Keratinocyte (primary cell): ENCODE data around the gene GAL3ST2. TPM values are rescaled to one million over a fixed set of nuclear protein-coding genes. Genes with fewer than 3 reads are reported as not detected.

ENCODE experiments used
- DNase-seq: peaks from one replicate; pipeline ENCODE4 v3.0.0-alpha.2; 2011; ENCODE audit warnings: low read depth, missing footprints, low spot score
- FAIRE-seq: peaks from 2 replicates; lab custom pipeline; 2011; peaks lifted over from hg19 to GRCh38; lab: Jason Lieb, UNC
- H2AFZ ChIP-seq: 2 replicates; pipeline ENCODE4 v1.6.0; 2012; ENCODE audit warnings: low read length, control low read depth, inconsistent platforms; ENCODE audit not compliant: control insufficient read depth
- H3K27ac ChIP-seq: 2 replicates; pipeline ENCODE4 v1.5.1; 2011; ENCODE audit warnings: low read length; ENCODE audit not compliant: control insufficient read depth, insufficient read depth
- H3K27me3 ChIP-seq: 3 replicates; pipeline ENCODE4 v1.6.0; 2011; ENCODE audit warnings: low read length; ENCODE audit not compliant: control insufficient read depth, insufficient read depth; ENCODE audit errors: extremely low read depth
- H3K36me3 ChIP-seq, 2 experiments: 2 replicates in 1 of 2; 3 replicates in 1 of 2; pipeline ENCODE4 v1.5.1; 2011; ENCODE audit warnings: low read length in 2 of 2, mild to moderate bottlenecking in 1 of 2; ENCODE audit not compliant: control insufficient read depth in 2 of 2, insufficient read depth in 2 of 2; ENCODE audit errors: extremely low read depth in 1 of 2
- H3K4me1 ChIP-seq: 3 replicates; pipeline ENCODE4 v1.5.1; 2011; ENCODE audit warnings: low read length; ENCODE audit not compliant: control insufficient read depth, insufficient read depth; ENCODE audit errors: extremely low read depth
- H3K4me2 ChIP-seq: 3 replicates; pipeline ENCODE4 v1.6.0; 2011; ENCODE audit warnings: low read depth, low read length; ENCODE audit not compliant: control insufficient read depth, insufficient read depth; ENCODE audit errors: extremely low read depth
- H3K4me3 ChIP-seq, 3 experiments: fragments of 200-600 bp in 1 of 3; sonication (generic) in 1 of 3; 2 replicates in 2 of 3; 3 replicates in 1 of 3; pipeline ENCODE4 v1.5.1; 2011 to 2016; ENCODE audit warnings: low read length in 3 of 3, mild to moderate bottlenecking in 3 of 3, control low read depth in 2 of 3, inconsistent platforms in 1 of 3, low read depth in 1 of 3, mixed read lengths in 1 of 3, mixed run types in 1 of 3, moderate library complexity in 1 of 3; ENCODE audit not compliant: control insufficient read depth in 2 of 3, insufficient read depth in 2 of 3; ENCODE audit errors: extremely low read depth in 1 of 3
- H3K79me2 ChIP-seq: 2 replicates; pipeline ENCODE4 v1.6.0; 2012; ENCODE audit warnings: low read length; ENCODE audit not compliant: control insufficient read depth, insufficient read depth
- H3K9ac ChIP-seq: 3 replicates; pipeline ENCODE4 v1.6.0; 2011; ENCODE audit warnings: low read length; ENCODE audit not compliant: control insufficient read depth, insufficient read depth; ENCODE audit errors: extremely low read depth
- H3K9me1 ChIP-seq: 3 replicates; pipeline ENCODE4 v1.6.0; 2011; ENCODE audit warnings: low read length; ENCODE audit not compliant: control insufficient read depth, insufficient read depth; ENCODE audit errors: extremely low read depth
- H3K9me3 ChIP-seq: 2 replicates; pipeline ENCODE4 v1.5.1; 2012; ENCODE audit warnings: low read depth, low read length; ENCODE audit not compliant: control insufficient read depth
- H4K20me1 ChIP-seq: 3 replicates; pipeline ENCODE4 v1.6.0; 2011; ENCODE audit warnings: low read length; ENCODE audit not compliant: control insufficient read depth, insufficient read depth; ENCODE audit errors: extremely low read depth
- CTCF ChIP-seq, 3 experiments: IDR thresholded peaks in 1 of 3; conservative IDR thresholded peaks in 1 of 3; optimal IDR thresholded peaks in 1 of 3; 2 replicates in 2 of 3; 3 replicates in 1 of 3; pipeline versions ENCODE3 to v1.5.1; 2011; ENCODE audit warnings: low read length in 3 of 3, mild to moderate bottlenecking in 3 of 3, moderate library complexity in 2 of 3, control low read depth in 1 of 3, inconsistent platforms in 1 of 3; ENCODE audit not compliant: insufficient read depth in 2 of 3; ENCODE audit errors: extremely low read depth in 1 of 3
- EZH2 ChIP-seq: IDR thresholded peaks from one replicate; pipeline ENCODE4 v1.6.1; 2012; ENCODE audit warnings: inconsistent platforms, mild to moderate bottlenecking, low read length, moderate library complexity
- dilution Hi-C: fragments of 300-500 bp; cut with MboI; formaldehyde crosslinking; loops from one replicate; pipeline ENCODE4 v1.7.0; 2020; ENCODE audit warnings: low sequenced_read_pairs; ENCODE audit not compliant: extremely low pct_ligation_motif_present
- polyA plus RNA-seq, 5 experiments: library from polyadenylated mRNA; depleted of rRNA in 3 of 5; stranded (reverse) in 3 of 5; stranded (forward) in 1 of 5; unstranded in 1 of 5; fragments of >200 nt; gene quantifications; 1 replicate in 1 of 5; 2 replicates in 3 of 5; 3 replicates in 1 of 5; pipeline versions ENCODE4 v1.2.1 to v1.2.3, GENCODE V29; 2011 to 2012; ENCODE audit warnings: missing spikeins in 2 of 5, low read depth in 1 of 5, low replicate concordance in 1 of 5

GAL3ST2 gene
- polyA plus RNA-seq, 1 donor (not counting 4 experiments of a cell fraction or from before 2014, with no cell fraction given), result not detected

- Histone ChIP-seq H2AFZ (no peak overlapping the region), H3K4me2 (no peak overlapping the region), H3K27ac (no peak overlapping the region), H4K20me1 (no peaks in the 10 kb centered on the region), H3K79me2 (no peaks in the 10 kb centered on the region), H3K27me3 (no peaks in the 10 kb centered on the region), H3K9me1 (no peaks in the 10 kb centered on the region), H3K36me3 (peaks cover 0 to 11% of the 10 kb centered on the region in 2 experiments), H3K4me1 (no peaks in the 10 kb centered on the region), H3K9me3 (no peaks in the 10 kb centered on the region), H3K9ac (no peak overlapping the region), H3K4me3 (no peak overlapping the region)
- FAIRE-seq (no peak), DNase-seq (no peak)
- TF ChIP-seq CTCF (optimal IDR thresholded peaks at IDR 0.05 in 1 of 3, IDR thresholded peaks at IDR 0.05 in 1 of 3, conservative IDR thresholded peaks at IDR 0.05 in 1 of 3; ENCODE audit: extremely low read depth in 1 of 3, insufficient read depth in 2 of 3, low read length in 3 of 3) (no peak), EZH2 (no peak)
- dilution Hi-C loops, result no loop called here
Observed at GRCh38 chr2:241752689-241753276, 23.8 kb upstream of the GAL3ST2 start.

GRCh38 chr2:241753493-241753892 is 23.1 kb upstream of the GAL3ST2 start:
- no peak for FAIRE-seq
- no peaks in the 10 kb centered on the region for H3K27me3 ChIP-seq
- peaks cover 0 to 11% of the 10 kb centered on the region in 2 experiments for H3K36me3 ChIP-seq
- H3K79me2 ChIP-seq, result no peaks in the 10 kb centered on the region
- dilution Hi-C loops, result no loop called here
- no peaks in the 10 kb centered on the region for H3K9me3 ChIP-seq
- no peaks in the 10 kb centered on the region for H3K4me1 ChIP-seq
- H3K27ac ChIP-seq, result no peak overlapping the region
- H3K4me3 ChIP-seq, result no peak overlapping the region
- DNase-seq, result no peak
- H4K20me1 ChIP-seq, result no peaks in the 10 kb centered on the region
- H3K4me2 ChIP-seq, result no peak overlapping the region
- TF ChIP-seq CTCF (optimal IDR thresholded peaks at IDR 0.05 in 1 of 3, IDR thresholded peaks at IDR 0.05 in 1 of 3, conservative IDR thresholded peaks at IDR 0.05 in 1 of 3; ENCODE audit: extremely low read depth in 1 of 3, insufficient read depth in 2 of 3, low read length in 3 of 3) (no peak), EZH2 (no peak)
- no peaks in the 10 kb centered on the region for H3K9me1 ChIP-seq
- no peak overlapping the region for H3K9ac ChIP-seq
- no peak overlapping the region for H2AFZ ChIP-seq
